HG02571 (cell line): ENCODE data around the gene ATP10A.

Source experiments
- ATAC-seq: cut with Tn5 transposase; IDR thresholded peaks from one replicate; pipeline ENCODE4 v1.9.1; 2021; ENCODE audit warnings: mild to moderate bottlenecking, moderate library complexity; ENCODE audit not compliant: unreplicated experiment

Gene ATP10A

GRCh38 chr15:25830844-25831451, 32.2 kb downstream of the ATP10A start:
- ATAC-seq: no peak

GRCh38 chr15:25829073-25829472, 34.1 kb downstream of the ATP10A start:
- ATAC-seq: no peak

GRCh38 chr15:25825207-25825606, 37.9 kb downstream of the ATP10A start:
- ATAC-seq: no peak

DNA sequence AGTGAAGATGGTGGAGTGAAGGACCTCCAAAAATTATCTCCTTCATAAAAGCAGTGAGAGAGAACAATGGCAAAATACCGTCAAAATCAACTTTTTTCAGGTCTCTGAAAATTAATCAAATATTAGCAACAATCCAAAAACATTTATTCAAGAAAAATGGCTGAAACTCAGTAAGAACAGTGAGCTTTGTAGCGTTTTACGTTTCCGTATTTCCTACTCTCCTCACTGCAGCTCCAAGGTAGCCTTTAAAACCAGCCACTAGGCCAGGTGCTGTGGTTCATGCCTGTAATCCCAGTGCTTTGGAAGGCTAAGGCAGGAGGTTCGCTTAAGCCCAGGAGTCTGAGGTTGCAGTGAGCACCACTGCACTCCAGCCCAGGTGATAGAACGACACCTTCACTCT, 38.5 kb downstream of the ATP10A start:
- no peak for ATAC-seq

- no peak for ATAC-seq
These were observed 50.3 kb downstream of the ATP10A start for GRCh38 chr15:25812845-25813244.

- ATAC-seq: no peak
These were observed 51.1 kb downstream of the ATP10A start for GRCh38 chr15:25812073-25812472.

- peak; percentile 56 for ATAC-seq
These were observed 51.6 kb downstream of the ATP10A start for GRCh38 chr15:25811481-25811906.

GRCh38 chr15:25810631-25811091, 52.5 kb downstream of the ATP10A start:
- no peak for ATAC-seq

DNA sequence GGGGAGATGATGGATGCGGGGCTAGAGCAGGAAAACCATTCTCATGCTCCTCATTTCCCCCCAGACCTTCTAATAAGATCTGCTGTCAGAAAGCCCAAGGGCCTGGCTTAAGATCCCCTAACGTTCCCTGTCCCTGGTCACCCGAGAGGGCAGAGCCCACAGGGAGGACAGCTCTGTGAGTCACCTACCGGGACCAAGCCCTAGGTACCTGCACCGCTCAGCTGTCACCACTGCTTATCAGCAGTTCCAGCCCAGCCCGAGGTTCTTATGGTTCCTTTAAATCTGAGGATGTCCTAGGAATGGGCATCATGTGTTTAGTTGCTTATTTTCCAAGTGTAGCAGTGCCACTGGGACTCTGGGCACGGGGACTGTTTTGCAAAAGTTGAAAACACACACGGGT, 53.0 kb downstream of the ATP10A start:
- ATAC-seq: no peak

- no peak for ATAC-seq
These were observed 56.1 kb downstream of the ATP10A start for GRCh38 chr15:25807063-25807462.

- ATAC-seq: no peak
These were observed 58.1 kb downstream of the ATP10A start for GRCh38 chr15:25805031-25805430.

GRCh38 chr15:25804451-25804850, 58.7 kb downstream of the ATP10A start:
- no peak for ATAC-seq

DNA sequence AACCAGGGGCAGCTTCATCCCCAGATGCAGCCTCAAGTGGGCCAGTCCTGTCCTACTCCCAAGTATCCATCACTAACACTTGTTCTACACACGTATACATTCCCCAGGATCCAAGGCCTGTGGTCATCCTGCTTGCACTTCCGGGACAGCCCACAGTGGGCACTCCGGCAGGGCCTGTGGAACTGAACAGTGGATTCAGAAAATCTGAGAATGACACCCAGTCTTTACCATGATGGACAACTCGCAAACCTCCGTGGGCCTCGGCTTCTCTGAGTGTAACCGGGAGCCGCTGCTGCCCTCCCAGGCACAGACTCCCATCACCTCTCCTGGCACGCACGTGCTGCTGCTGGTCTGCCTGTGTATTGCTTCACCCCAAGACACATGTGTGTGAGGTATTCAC, 59.6 kb downstream of the ATP10A start:
- no peak for ATAC-seq

DNA sequence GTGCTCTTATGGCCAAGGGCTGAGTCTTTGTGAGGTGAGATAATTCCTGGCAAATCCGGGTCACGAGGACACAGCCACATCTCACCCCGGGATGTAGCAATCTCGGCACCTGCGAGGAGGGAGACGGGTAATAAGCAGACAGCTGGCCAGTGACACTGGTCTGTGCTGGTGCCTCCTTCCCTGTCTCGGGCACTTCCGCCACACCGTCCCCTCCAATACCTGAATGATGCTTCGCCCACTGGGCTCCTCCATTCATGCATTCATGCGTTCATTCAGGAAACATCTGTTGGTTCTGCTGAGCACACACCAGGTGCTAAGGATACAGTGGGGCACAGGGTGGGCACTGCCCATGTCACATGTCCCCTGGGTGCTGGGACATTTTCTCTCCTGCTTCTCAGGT, 60.1 kb downstream of the ATP10A start:
- ATAC-seq: no peak

DNA sequence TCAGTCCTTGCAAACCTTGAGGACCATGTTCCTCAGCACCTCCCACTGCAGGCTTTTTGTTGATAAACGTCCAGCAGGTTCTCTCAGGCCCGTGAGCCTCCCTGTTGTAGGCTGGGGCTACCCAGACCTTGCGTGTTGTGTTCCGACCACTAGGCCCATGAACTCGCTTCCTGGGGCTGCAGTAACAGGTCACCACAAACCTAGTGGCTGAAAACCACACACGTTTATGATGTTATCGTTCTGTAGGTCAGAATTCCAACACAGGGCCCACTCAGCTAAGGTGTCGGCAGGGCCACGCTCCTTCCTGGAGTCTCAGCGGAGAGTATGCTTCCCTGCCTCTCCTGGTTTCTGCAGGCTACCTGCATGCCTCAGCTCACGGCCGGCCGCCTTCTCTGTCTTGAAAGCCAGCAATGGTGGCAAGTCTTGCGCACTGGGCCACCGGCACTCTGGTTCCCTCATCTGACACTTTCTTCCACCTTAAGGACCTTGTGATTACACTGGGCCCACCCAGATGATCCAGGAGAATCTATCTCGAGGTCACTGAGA, 60.8 kb downstream of the ATP10A start:
- ATAC-seq: no peak

DNA sequence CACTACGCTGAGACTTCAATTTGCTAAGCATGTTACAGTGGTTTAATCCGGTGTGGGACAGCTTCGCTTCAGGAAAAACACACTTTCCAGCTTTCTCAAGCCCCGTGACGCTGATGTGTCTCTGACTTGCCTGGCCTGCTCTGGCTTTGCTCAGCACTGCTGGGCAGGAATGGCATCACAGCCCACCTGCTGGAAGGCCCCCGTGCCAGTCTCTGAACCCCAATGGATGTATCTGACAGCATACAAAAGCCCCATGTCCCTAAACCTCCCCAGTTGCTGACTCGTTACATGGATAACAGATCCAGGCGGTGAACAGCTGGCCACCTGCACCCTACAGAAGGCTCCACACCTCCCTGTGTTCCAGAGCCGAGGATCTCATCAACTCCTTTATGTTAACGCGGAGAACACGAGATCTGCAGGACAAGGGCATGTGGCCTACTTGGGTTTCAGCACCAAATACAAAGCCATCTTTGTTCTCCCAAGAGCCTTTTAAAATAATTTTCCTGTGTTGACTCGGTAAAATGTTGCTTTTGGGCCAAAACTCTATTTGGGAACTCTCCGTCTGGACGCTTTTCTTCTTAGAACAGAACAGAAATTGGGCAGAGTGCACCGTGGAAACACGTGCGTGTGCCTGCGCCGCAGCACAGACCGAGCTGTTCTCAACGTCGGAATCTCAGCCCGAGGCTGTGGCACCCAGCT, 61.4 kb downstream of the ATP10A start:
- ATAC-seq: no peak

DNA sequence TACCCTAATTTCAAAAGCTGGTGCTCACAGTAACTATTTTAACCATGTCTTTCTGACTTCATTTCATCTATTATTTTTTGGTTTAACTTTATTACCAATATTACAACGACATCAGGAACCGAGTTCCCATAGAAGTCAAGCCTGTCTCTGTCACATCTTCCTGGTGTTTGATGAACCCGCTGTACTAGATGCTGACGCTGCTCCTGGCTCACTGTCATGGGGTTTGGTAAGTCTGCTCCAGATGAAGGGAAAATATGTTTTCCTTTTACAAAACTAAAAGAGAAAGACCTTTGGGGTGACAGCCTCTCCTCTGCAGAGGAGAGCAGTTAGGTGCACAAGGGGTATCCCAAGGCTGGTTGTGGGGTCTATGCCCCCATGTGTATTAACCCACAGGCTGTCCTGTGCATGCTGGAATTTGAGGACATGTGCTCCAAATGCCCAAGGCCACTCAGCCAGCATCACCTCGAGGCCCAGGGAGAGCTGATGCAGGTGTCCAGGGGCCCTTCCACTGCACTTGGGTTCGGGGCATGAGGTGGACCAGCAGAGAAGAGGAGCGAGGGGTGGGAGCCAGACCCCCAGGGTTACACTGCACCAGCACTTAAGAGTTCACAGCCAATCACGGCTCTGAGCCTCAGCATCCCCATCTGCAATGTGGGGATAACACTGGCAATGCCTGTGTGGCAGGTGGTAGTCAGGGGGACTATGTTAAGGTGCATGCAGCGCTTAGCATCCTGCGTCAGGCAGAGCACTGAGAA, 62.2 kb downstream of the ATP10A start:
- no peak for ATAC-seq

DNA sequence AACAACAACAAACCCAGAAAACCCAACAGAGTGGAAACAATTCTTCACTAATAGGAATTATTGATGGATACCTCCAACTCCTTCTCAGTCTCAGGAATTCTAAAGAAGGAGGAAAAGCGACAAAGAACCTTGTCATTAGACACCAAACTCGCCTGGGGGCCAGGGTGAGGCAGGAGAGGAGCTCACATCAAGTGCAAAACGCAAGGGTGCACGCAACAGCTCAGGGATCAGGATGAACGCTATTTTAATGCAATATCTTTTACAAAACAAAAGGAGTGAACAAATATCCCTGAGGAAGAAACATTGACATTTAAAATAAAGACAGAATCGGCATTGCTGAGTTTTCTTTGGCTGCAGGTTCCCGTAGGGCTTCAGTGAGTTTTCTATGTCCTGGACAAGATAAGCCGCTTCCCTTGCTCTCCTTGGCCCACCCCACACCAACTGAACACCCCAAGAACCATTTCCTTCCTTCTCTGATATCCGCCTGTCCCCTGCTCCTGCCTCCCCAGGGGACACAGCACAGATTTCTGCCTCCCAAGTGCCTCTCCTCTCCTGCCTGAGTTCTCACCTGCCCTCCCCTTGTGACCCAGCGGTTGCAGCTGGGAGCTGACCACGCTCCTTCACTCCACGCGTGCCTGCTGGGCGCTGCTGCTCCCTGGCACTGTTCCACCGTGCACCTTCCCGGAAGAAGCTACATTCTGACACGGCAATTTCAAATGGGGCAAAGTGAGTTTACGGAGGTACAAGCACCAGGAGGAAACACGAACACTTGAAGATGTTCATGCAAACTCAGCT, 63.0 kb downstream of the ATP10A start:
- ATAC-seq: no peak

DNA sequence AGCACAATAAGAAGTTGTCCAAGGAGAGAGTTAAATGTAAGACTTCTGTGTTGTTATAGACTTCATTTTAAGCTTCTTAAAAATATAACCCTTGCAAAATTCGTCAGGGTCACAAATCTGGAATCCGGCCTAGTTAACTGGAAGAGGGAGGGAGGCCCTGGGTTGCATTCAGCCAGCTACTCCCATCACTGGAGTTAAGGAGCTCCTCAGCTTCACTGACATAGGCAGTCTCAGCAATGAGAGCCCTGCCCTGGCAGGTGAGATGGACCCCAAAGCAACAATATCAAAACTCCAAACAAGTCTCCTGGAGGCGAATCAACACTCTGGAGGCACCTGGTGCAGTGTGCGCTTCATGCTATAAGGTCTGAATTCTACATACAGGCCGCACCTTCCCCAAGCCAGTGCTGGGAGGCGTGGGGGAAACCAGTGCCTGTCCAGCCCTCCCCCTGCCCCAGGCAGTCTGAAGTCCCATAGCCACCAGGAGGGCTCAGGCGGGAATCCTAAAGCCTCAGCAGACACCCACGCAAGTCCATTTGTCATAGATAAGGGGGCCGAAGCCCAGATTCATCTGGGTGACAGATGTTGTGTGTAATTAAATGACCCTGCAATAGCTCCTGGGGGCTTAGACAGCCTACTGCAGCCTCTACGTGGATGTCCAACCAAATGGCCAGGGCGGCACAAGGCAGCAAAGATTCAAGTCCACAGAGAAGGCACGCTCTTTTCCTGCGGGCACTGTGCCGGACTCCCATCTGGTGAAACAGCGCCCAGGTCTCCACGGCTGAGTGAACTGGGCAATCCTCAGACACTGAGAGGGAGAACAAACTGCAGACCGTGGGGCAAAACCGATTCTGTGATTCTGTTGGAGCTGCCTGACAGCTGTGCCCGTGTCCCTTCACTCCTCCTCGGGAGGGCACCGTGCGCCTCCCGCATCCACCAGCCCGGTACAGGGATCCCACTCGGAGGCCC, 64.9 kb downstream of the ATP10A start:
- no peak for ATAC-seq

GRCh38 chr15:25797511-25797935, 65.6 kb downstream of the ATP10A start:
- ATAC-seq: no peak
